Measurements from ENCODE around the gene IFT122.

IFT122 gene

GRCh38 chr3:129399145-129399894 is 40.7 kb upstream of the IFT122 start:
- POLR2A ChIA-PET, result interaction anchor here (0.7 kb wide), 1 partner anchor 40 kb away, joined by 3 read pairs; the partner anchor contains the start of genes IFT122 and MBD4
- no peak for TF ChIP-seq NFRKB (IDR thresholded peaks at IDR 0.05)
- no peak for TF ChIP-seq SUZ12 (IDR thresholded peaks at IDR 0.05)
- TF ChIP-seq CTBP1 (IDR thresholded peaks at IDR 0.05; ENCODE audit: borderline replicate concordance), result no peak
- no peak for TF ChIP-seq TARDBP (IDR thresholded peaks at IDR 0.05)
- TF ChIP-seq BHLHE40 (IDR thresholded peaks at IDR 0.05; ENCODE audit: borderline replicate concordance), result no peak
- TF ChIP-seq L3MBTL2 (conservative IDR thresholded peaks at IDR 0.05), result no peak
- 0 out of 2 replicates have a peak, but pooled peaks have one; percentile 53 for TF ChIP-seq FOXM1 (IDR thresholded peaks at IDR 0.05; ENCODE audit: borderline replicate concordance)
- no peak for TF ChIP-seq FOXA1 (IDR thresholded peaks at IDR 0.05)
- peak; percentile 98 for TF ChIP-seq ELF4 (IDR thresholded peaks at IDR 0.05)
- TF ChIP-seq ARNT (IDR thresholded peaks at IDR 0.05), result 0 out of 2 replicates have a peak, but pooled peaks have one; percentile 63
- no peak for TF ChIP-seq HDGF (IDR thresholded peaks at IDR 0.05; ENCODE audit: borderline replicate concordance)
- DNase-seq (ENCODE audit: extremely low spot score), result peak; percentile 88
- CTCF ChIA-PET, result interaction anchor here (1.2 kb wide), 2 partner anchors 10 to 40 kb away, joined by 3 to 5 read pairs; partner anchors contain the start of genes IFT122 and MBD4

GRCh38 chr3:129399895-129400357 is 40.1 kb upstream of the IFT122 start:
- ChIA-PET POLR2A (no interaction called here), CTCF (interaction anchor here (1.2 kb wide), 2 partner anchors 10 to 40 kb away, joined by 3 to 5 read pairs; partner anchors contain the start of genes IFT122 and MBD4)
- TF ChIP-seq HDGF (IDR thresholded peaks at IDR 0.05; ENCODE audit: borderline replicate concordance) (no peak), FOXM1 (IDR thresholded peaks at IDR 0.05; ENCODE audit: borderline replicate concordance) (no peak), FOXA1 (IDR thresholded peaks at IDR 0.05) (no peak), L3MBTL2 (conservative IDR thresholded peaks at IDR 0.05) (no peak), NFRKB (IDR thresholded peaks at IDR 0.05) (no peak), SUZ12 (IDR thresholded peaks at IDR 0.05) (no peak), ZNF384 (IDR thresholded peaks at IDR 0.05) (peak; percentile 93)
- DNase-seq (ENCODE audit: extremely low spot score), result no peak

GRCh38 chr3:129402210-129402609 is 37.8 kb upstream of the IFT122 start:
- no peak for TF ChIP-seq ELF4 (IDR thresholded peaks at IDR 0.05)
- TF ChIP-seq NFRKB (IDR thresholded peaks at IDR 0.05), result no peak
- no peak for TF ChIP-seq L3MBTL2 (conservative IDR thresholded peaks at IDR 0.05)
- no peak for TF ChIP-seq FOXM1 (IDR thresholded peaks at IDR 0.05; ENCODE audit: borderline replicate concordance)
- no peak for TF ChIP-seq FOXK2 (IDR thresholded peaks at IDR 0.05)
- no peak for TF ChIP-seq CTBP1 (IDR thresholded peaks at IDR 0.05; ENCODE audit: borderline replicate concordance)
- no peak for TF ChIP-seq SUZ12 (IDR thresholded peaks at IDR 0.05)
- TF ChIP-seq ARNT (IDR thresholded peaks at IDR 0.05), result no peak
- TF ChIP-seq SP1 (IDR thresholded peaks at IDR 0.05), result no peak
- TF ChIP-seq PKNOX1 (IDR thresholded peaks at IDR 0.05), result no peak
- no peak for TF ChIP-seq BHLHE40 (IDR thresholded peaks at IDR 0.05; ENCODE audit: borderline replicate concordance)
- TF ChIP-seq LEF1 (IDR thresholded peaks at IDR 0.05; ENCODE audit: borderline replicate concordance), result no peak
- TF ChIP-seq HDGF (IDR thresholded peaks at IDR 0.05; ENCODE audit: borderline replicate concordance), result no peak
- TF ChIP-seq FOXA1 (IDR thresholded peaks at IDR 0.05), result no peak
- no peak for TF ChIP-seq ZNF384 (IDR thresholded peaks at IDR 0.05)
- no peak for TF ChIP-seq TARDBP (IDR thresholded peaks at IDR 0.05)
- POLR2A ChIA-PET, result no interaction called here
- CTCF ChIA-PET, result no interaction called here
- no peak for DNase-seq (ENCODE audit: extremely low spot score)

- DNase-seq (ENCODE audit: extremely low spot score), result no peak
- CTCF ChIA-PET, result no interaction called here
- POLR2A ChIA-PET, result interaction anchor here (1.0 kb wide), 1 partner anchor 11 kb away, joined by 3 read pairs; no protein-coding TSS in a partner anchor
- no peak for TF ChIP-seq SUZ12 (IDR thresholded peaks at IDR 0.05)
Measured at GRCh38 chr3:129402616-129403015, 37.4 kb upstream of the IFT122 start.

- no peak for DNase-seq (ENCODE audit: extremely low spot score)
- ChIA-PET CTCF (no interaction called here), POLR2A (interaction anchor here (1.0 to 1.1 kb wide), 2 partner anchors 10 to 35 kb away, joined by 3 read pairs; no protein-coding TSS in a partner anchor)
- TF ChIP-seq HDGF (IDR thresholded peaks at IDR 0.05; ENCODE audit: borderline replicate concordance) (no peak), CTBP1 (IDR thresholded peaks at IDR 0.05; ENCODE audit: borderline replicate concordance) (no peak), TARDBP (IDR thresholded peaks at IDR 0.05) (no peak), FOXM1 (IDR thresholded peaks at IDR 0.05; ENCODE audit: borderline replicate concordance) (no peak), ELF4 (IDR thresholded peaks at IDR 0.05) (no peak), ARNT (IDR thresholded peaks at IDR 0.05) (no peak), NFRKB (IDR thresholded peaks at IDR 0.05) (no peak), FOXK2 (IDR thresholded peaks at IDR 0.05) (no peak)
Measured at GRCh38 chr3:129403450-129403849, 36.6 kb upstream of the IFT122 start.

- CTCF ChIA-PET, result no interaction called here
- TF ChIP-seq TARDBP (IDR thresholded peaks at IDR 0.05) (no peak), SP1 (IDR thresholded peaks at IDR 0.05) (no peak), LEF1 (IDR thresholded peaks at IDR 0.05; ENCODE audit: borderline replicate concordance) (no peak), ARNT (IDR thresholded peaks at IDR 0.05) (no peak), FOXM1 (IDR thresholded peaks at IDR 0.05; ENCODE audit: borderline replicate concordance) (no peak), L3MBTL2 (conservative IDR thresholded peaks at IDR 0.05) (no peak), PKNOX1 (IDR thresholded peaks at IDR 0.05) (no peak)
- POLR2A ChIA-PET, result interaction anchor here (1.1 kb wide), 1 partner anchor 35 kb away, joined by 3 read pairs; no protein-coding TSS in a partner anchor
- DNase-seq (ENCODE audit: extremely low spot score), result no peak
Measured at GRCh38 chr3:129404130-129404529, 35.9 kb upstream of the IFT122 start.

GRCh38 chr3:129404610-129405009 is 35.4 kb upstream of the IFT122 start:
- CTCF ChIA-PET, result no interaction called here
- DNase-seq (ENCODE audit: extremely low spot score), result no peak
- POLR2A ChIA-PET, result interaction anchor here (2.0 kb wide), 1 partner anchor 35 kb away, joined by 7 read pairs; the partner anchor contains the start of genes IFT122 and MBD4
- TF ChIP-seq BHLHE40 (IDR thresholded peaks at IDR 0.05; ENCODE audit: borderline replicate concordance) (no peak), HDGF (IDR thresholded peaks at IDR 0.05; ENCODE audit: borderline replicate concordance) (no peak), SP1 (IDR thresholded peaks at IDR 0.05) (no peak), SUZ12 (IDR thresholded peaks at IDR 0.05) (no peak), LEF1 (IDR thresholded peaks at IDR 0.05; ENCODE audit: borderline replicate concordance) (no peak), PKNOX1 (IDR thresholded peaks at IDR 0.05) (no peak), ZNF384 (IDR thresholded peaks at IDR 0.05) (no peak), FOXA1 (IDR thresholded peaks at IDR 0.05) (no peak), CTBP1 (IDR thresholded peaks at IDR 0.05; ENCODE audit: borderline replicate concordance) (no peak), FOXM1 (IDR thresholded peaks at IDR 0.05; ENCODE audit: borderline replicate concordance) (no peak), FOXK2 (IDR thresholded peaks at IDR 0.05) (no peak), ARNT (IDR thresholded peaks at IDR 0.05) (no peak)

All from HEK293T (cell line).